ENCODE data around the gene NKD2. TPM values are rescaled to one million over a fixed set of nuclear protein-coding genes. Genes with fewer than 3 reads are reported as not detected.

The NKD2 gene
- total RNA-seq, 1 donor from 2014 or later: 4.3 TPM

DNA sequence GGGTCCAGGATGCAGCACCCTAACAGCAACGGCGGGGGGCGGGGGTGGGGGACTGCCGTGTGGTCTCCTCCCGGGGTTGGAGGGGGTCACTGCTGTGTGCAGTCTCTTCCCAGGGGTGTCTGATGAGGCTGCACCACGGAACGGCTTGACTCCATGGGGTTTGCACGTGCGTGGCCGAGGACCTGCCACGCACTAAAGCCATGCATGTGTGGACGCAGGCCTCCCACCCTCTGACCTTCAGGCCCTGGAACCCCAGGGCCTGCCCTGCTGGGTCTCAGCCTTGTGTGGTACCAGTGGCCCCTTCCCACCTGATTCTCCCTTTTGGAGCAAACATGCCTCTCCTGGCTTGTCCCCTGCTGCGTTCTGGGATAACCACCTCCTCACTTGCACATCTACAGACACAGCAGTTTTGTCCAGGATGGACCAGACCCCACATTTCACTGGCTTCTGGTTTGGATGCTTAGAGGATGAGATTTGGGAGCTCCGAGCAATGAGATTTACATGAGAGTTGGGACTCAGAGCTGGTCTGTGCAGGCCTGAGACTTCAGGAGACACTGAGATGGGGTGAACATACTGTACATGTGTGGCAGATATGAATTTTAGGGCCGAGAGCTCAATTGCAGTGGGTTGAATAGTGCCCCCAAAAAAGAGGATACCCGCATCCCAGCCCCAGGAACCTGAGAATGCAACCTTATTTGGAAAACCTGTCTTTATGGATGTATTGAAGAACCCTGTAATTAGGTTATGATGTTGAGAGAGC lies 57.5 kb downstream of the NKD2 start:
- intact Hi-C loops (cut with micrococcal nuclease): no loop called here

- intact Hi-C loops (cut with micrococcal nuclease): no loop called here
Observed at GRCh38 chr5:1066676-1067075, 58.1 kb downstream of the NKD2 start.

- intact Hi-C loops (cut with micrococcal nuclease): no loop called here
Observed at GRCh38 chr5:1067141-1068121, 58.8 kb downstream of the NKD2 start.

DNA sequence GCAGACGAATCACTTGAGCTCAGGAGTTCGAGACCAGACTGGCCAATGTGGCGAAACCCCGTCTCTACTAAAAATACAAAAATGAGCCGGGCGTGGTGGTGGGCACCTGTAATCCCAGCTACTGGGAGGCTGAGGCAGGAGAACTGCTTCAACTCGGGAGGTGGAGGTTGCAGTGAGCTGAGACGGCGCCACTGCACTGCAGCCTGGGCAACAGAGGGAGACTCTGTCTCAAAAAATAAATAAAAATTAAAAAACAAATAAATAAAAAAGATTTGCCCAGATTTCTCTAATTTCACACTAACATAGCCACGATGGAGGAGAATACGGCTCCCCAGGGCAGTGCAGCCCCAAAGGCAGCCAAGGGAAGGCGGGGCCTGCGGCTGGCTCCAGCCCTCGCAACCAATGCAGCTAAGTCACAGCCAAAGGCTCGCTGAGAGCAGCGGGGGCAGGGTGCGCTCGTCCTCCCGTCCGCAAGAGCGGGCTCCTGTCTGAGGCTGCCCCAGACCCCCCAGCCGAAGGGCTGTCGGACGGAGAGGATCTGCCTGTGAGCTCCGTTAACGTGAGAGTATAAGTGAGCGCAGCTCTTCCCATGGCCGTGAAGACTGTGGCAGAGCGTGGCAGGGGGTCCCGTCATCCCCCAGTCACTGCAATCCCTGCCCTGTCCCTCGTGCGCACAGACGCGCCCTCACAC lies 59.7 kb downstream of the NKD2 start:
- intact Hi-C loops (cut with micrococcal nuclease): no loop called here

DNA sequence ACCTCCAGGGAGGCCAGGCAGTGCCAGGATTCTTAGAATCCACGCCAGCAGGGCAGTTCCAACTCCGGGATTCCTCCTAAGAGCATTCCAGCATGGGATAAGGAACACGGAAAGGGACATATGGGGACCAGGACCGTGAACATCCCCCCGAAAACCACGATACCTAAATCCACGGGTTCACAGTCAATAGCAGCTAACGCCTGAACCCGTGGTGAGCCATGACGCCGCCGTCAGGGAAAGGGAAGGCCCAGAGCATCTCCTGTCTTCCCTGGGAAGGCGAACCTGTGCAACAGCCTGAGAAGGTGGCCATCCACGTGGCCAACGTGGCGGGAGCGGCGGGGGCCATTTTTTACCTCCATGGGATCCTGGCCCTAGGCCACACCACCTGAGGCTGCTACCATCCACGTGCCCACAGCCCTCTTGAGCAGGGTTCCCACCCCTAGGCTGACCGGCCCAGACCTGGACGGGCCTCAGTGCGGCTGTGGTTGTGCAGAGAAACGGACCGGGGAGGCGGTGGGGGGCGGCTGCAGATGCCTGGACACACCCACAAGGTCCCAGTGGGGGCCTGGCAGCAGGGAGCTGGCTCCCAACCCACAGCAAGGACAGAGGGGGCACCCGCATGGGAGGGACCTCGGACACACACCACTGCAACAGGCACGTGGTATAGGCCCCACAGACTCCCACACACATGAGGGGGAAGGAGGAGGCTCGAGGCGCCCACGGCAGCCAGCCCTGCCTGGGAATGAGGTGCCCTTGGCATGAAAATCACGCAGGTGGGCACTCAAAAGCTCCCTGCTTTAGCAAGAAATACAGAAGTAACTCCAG lies 60.5 kb downstream of the NKD2 start:
- intact Hi-C loops (cut with micrococcal nuclease): no loop called here

GRCh38 chr5:1069720-1070088 lies 61.1 kb downstream of the NKD2 start:
- intact Hi-C loops (cut with micrococcal nuclease): no loop called here

DNA sequence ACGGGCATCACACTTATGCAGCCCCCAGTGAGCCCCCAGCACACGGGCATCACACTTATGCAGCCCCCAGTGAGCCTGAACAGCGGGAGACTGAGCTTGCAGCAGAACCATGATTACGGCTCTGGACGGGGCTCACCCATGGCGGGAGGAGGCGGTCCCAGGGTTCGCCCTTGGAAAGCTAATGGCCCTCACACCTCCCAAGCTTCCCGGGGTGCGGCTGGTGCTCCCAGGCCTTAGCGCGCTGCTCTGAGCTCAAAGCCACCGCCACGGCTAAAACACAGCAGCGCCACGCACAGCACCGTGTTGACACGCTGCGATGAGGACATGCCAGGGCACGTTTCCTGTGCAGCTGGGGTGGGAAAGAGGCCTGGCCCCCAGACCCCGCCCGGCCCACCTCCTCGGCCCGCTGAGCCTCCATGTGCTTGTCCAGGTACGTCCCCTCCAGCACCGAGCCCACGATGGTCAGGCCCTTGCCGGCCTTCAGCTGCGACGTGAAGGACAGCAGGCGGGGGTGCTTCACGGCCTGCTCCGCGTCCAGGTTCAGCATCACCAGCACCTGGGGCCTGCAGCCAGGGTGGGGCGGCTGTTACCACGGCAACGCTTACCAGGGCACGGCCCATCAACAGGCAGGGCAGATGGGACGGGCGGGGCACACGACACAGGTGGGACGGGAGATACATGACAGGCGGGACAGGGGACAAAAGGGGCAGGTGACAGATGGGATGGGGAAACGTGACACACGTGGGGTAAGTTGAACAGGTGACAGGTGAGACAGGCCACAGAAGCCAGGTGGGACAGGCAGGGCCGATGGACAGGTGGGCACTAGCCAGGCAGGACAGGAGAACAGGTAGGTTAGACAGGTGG lies 64.9 kb downstream of the NKD2 start:
- intact Hi-C loops (cut with micrococcal nuclease): no loop called here

- intact Hi-C loops (cut with micrococcal nuclease): no loop called here
Observed at GRCh38 chr5:1074226-1074625, 65.6 kb downstream of the NKD2 start.

- intact Hi-C loops (cut with micrococcal nuclease): no loop called here
Observed at GRCh38 chr5:1074816-1075554, 66.4 kb downstream of the NKD2 start.

DNA sequence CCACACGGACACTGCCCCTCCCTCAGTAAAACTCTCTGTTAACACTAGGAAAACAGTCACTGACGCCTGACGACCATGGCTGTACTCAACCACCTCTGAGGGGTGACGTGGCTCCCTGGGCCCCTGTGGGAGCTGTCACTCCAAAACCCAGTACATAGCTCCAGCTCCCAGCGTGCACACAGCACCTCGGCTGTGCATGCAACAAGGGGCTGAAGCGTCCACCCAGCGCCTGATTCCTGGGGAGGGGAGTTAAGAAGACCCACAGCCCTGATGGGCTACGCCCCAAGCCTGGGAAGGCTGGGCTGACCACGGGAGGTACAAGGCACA lies 66.9 kb downstream of the NKD2 start:
- intact Hi-C loops (cut with micrococcal nuclease): no loop called here

DNA sequence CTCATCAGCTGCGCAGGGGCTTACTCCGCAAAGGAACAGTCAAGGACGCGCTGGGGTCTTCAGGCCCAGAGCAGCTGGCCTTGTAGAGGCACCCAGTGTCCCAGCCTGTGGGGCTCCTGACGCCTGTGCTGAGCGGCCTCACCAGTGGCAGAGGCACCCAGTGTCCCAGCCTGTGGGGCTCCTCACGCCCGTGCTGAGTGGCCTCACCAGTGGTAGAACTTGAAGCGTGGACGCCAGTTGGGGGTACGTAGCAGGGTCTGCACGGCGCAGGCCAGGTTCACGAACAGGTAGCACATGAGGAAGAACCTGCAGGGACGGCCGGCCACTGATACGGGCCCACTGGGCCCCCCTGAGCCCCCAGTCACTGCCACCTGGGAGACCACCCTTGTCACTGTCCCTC lies 67.3 kb downstream of the NKD2 start:
- intact Hi-C loops (cut with micrococcal nuclease): no loop called here

DNA sequence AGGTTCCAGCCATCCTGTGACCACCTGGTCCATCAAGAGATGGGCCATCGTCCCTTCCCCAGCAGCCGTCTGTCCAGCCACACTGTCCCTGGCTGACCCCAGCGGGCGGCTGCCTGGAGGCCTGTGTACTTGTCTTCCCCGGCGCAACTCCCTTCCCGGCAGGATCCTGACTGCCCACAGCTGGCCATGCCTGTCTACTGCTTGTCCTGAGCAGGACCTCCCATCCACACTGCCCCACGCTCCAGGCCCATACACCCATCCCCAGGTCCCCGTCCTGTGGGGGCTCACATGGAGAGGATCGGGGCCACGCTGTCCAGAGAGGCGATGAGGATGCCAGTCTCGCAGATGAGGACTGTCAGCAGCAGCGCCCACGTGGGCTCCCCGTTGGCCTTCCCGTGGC lies 67.8 kb downstream of the NKD2 start:
- intact Hi-C loops (cut with micrococcal nuclease): no loop called here

DNA sequence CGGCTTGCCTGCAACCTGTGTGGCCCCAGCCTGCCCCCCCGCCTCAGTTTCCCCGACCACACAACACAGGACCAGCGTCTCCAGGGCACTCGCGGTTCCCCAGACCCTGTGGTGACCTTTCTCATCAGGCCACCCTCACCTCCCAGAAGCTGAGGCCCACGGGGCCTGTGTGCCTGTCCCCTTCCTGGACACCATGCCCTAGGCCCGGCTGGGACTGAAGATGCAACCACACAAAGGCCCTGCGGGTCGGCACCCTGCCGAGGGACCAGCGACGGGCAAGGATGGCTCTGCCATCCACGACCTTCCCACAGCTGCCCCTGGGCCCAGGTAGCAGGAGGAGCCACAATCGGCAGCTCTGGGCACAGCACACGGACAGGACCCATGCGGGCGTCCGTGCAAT lies 68.4 kb downstream of the NKD2 start:
- intact Hi-C loops (cut with micrococcal nuclease): no loop called here

DNA sequence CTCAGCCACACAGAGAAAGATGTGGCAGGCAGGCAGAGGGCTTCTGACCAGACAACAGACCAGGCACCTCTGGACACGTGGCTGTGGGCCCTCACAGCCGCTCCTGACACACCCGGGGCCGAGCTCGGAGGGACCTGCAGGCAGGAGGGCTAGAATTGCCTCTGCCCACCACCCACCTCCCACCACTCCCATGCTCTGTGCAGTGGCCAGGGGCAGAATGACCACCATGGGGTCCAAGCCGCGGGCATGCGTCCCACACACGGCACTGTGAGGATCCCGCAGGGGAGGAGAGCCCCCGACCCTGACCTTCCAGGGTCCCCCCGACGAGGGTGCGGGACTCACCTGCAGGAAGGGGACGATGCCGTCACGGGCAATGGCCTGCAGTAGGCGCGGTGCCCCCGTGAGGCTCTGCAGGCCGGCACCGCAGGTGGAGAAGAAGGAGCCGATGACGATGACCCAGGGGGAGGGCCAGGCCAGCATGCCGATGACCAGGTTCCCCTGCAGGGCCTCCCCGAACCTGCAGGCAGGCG lies 69.0 kb downstream of the NKD2 start:
- intact Hi-C loops (cut with micrococcal nuclease): no loop called here

DNA sequence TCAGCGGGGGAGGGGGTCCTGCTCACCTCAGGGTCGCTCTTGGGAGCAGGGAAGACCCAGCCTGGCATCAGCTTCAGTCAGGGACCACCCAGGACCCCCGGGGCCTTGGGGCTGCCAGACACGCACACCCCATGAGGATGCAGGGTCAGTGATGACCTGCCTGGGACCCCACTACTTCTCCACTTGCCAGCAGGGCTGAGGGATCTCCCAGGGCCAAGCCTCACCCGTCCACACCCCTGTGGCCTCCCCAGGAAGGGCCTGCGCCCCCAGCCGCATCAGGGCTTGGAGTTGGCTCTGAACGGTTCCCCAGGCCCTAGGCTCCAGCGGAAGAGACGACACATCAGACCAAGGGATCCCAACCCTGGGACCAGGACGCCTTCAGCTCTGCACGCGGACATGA lies 69.6 kb downstream of the NKD2 start:
- intact Hi-C loops (cut with micrococcal nuclease): no loop called here

DNA sequence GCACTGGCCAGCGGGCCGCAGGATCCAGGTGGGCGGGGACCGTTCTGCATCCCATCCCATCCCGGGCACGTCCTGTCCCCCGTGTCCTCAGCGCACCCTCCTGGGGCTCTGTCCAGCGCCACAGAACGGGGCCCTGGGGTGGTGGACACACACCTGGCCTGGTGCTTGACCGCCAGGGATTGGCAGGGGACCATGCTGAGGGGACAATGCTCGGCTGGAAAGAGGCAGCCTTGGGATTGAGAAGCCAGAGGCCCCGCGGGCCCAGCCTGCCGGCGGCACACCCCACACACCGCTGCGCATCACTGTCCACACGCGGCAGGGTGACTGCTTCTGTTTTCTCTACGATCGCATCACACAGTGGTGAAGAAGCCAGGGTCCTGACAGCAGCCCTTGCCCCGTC lies 70.2 kb downstream of the NKD2 start:
- intact Hi-C loops (cut with micrococcal nuclease): no loop called here

DNA sequence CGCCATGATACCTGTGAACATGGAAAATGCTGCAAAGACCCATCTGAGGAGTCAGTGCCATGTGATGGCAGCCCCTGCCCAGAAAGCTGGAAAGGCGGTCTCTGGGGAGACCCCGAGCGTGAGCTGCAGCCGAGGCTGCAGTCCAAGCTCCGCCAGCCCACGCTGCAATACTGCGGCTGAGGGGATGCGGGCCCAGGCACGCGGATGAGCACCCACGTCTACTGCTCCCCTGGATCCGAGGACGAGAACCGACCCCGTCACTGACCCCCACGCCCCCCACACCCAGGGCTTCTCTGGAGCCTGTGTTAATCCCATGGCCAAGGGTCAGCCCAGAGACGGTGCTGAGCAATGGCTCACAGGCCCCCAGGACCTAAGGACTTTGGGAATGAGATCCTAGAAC lies 70.9 kb downstream of the NKD2 start:
- intact Hi-C loops (cut with micrococcal nuclease): no loop called here

DNA sequence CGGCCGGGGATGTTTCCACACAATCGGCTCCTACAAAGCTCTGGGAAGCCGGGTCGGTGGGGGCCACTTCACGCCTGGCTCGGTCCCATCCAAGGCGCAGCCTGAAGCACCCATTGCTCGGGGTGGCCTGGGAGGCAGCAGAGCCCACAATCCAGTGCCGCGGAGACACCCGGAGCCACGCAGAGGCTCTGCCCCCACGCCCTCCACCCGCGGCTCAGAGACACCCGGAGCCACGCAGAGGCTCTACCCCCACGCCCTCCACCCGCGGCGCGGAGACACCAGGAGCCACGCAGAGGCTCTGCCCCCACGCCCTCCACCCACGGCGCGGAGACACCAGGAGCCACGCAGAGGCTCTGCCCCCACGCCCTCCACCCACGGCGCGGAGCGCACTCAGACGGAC lies 71.4 kb downstream of the NKD2 start:
- intact Hi-C loops (cut with micrococcal nuclease): no loop called here

DNA sequence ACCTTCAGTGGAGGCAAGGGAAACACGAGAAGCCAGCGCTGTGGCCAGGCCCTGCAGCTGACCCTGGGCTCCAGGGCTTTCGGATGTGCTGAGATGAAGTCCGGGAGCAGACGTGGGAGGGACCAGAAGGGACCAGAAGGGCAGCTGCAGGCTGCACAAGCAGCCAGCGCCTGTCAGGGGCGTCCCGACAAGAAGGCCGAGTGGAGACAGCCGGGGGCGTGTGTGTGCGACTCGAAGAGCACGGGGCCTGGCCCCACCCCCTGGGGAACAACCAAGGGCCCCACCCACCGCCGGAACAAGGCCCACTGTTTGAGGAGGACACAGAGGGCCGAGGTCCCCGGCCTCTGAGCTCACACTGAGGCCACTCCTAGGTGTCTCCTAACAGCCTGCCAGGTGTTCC lies 71.8 kb downstream of the NKD2 start:
- intact Hi-C loops (cut with micrococcal nuclease): no loop called here

Measured in T-helper 1 cell treated with Interleukin-12 subunit alpha and Interleukin-12 subunit beta and Interleukin-4 antibody, amounts not matched to agents 30 ng/mL and 1 ng/mL, for 36 hours (primary cell).